MM.1S (cell line): ENCODE data around the gene PCGF6.

ENCODE experiments used
- CTCF ChIP-seq: fragments of 300-600 bp; sonication (generic); IDR thresholded peaks from 2 replicates; pipeline ENCODE4 v1.5.1; 2016; ENCODE audit warnings: antibody characterized with exemption, low read length, mixed read lengths
- EZH2 ChIP-seq: fragments of 300-600 bp; sonication (generic); optimal IDR thresholded peaks from 2 replicates; pipeline ENCODE3; 2017; ENCODE audit warnings: low read depth, mild to moderate bottlenecking, antibody characterized with exemption, low read length, mixed read lengths
- EZH2phosphoT487 ChIP-seq: fragments of 300-600 bp; sonication (generic); IDR thresholded peaks from 2 replicates; pipeline ENCODE4 v1.6.1; 2018; ENCODE audit warnings: antibody characterized with exemption, low read length

GRCh38 chr10:103265717-103266329 lies 85.1 kb downstream of the PCGF6 start:
- TF ChIP-seq CTCF, result no peak
- no peak for TF ChIP-seq EZH2phosphoT487
- no peak for TF ChIP-seq EZH2
